Measurements from ENCODE around the gene PTGDS.

- TF ChIP-seq POLR2A (IDR thresholded peaks at IDR 0.05; ENCODE audit: low read length) = no peak
- TF ChIP-seq GATA1 (IDR thresholded peaks at IDR 0.05; ENCODE audit: low read depth, low read length) = no peak
Observed at GRCh38 chr9:136955202-136955942, 21.9 kb upstream of the PTGDS start.

All from erythroblast (primary cell).